CD4-positive, alpha-beta T cell (primary cell): ENCODE results near the gene ZC3H4. TPM values are rescaled to one million over a fixed set of nuclear protein-coding genes. Genes with fewer than 3 reads are reported as not detected.

Experiments used
- ATAC-seq: fragments of 200-7000 bp; cut with Tn5 transposase; one replicate; pipeline ENCODE4 v1.10.0; 2022; ENCODE audit warnings: mild to moderate bottlenecking; ENCODE audit not compliant: poor library complexity
- CTCF ChIA-PET: fragments of 350-600 bp; sonication (Branson Sonifier 250); formaldehyde crosslinking; loops from one replicate; lab custom pipeline; 2021; ENCODE audit warnings: antibody characterized with exemption, inconsistent platforms; lab: Charles Lee
- POLR2A ChIA-PET: fragments of 350-600 bp; sonication (Branson Sonifier 250); formaldehyde crosslinking; loops from one replicate; lab custom pipeline; 2021; ENCODE audit warnings: antibody characterized with exemption, inconsistent platforms; lab: Charles Lee
- DNase-seq, 14 experiments: peaks; one replicate each; pipeline ENCODE4 v3.0.0-alpha.2; 2013 to 2020; ENCODE audit warnings: mixed read lengths in 2 of 14
- H3K27ac ChIP-seq, 2 donors: one replicate each; pipeline versions ENCODE4 v1.5.1 to v1.7.0; 2013; ENCODE audit warnings: low read length in 2 of 2, low read depth in 1 of 2, mild to moderate bottlenecking in 1 of 2
- H3K27me3 ChIP-seq, 2 experiments: 1 replicate in 1 of 2; 2 replicates in 1 of 2; pipeline versions ENCODE4 v1.6.1 to v1.7.0; 2013; ENCODE audit warnings: low read length in 2 of 2, control low read depth in 1 of 2, mild to moderate bottlenecking in 1 of 2, moderate library complexity in 1 of 2; ENCODE audit not compliant: insufficient read depth in 2 of 2, control insufficient read depth in 1 of 2
- H3K36me3 ChIP-seq: one replicate; pipeline ENCODE4 v1.6.1; 2013; ENCODE audit warnings: low read length, control low read depth; ENCODE audit not compliant: insufficient read depth
- H3K4me1 ChIP-seq: one replicate; pipeline ENCODE4 v1.6.1; 2013; ENCODE audit warnings: low read length, control low read depth; ENCODE audit not compliant: insufficient read depth
- H3K4me3 ChIP-seq: one replicate; pipeline ENCODE4 v1.5.1; 2013; ENCODE audit warnings: mild to moderate bottlenecking, low read length, moderate library complexity
- H3K9me3 ChIP-seq, 2 experiments: 1 replicate in 1 of 2; 2 replicates in 1 of 2; pipeline versions ENCODE4 v1.6.1 to v1.7.0; 2013; ENCODE audit warnings: low read length in 2 of 2, mild to moderate bottlenecking in 2 of 2, control low read depth in 1 of 2, moderate library complexity in 1 of 2; ENCODE audit not compliant: control insufficient read depth in 1 of 2, insufficient read depth in 1 of 2
- H3K27ac Mint-ChIP-seq: one replicate; pipeline ENCODE4 v1.8.0; 2020; ENCODE audit warnings: mixed read lengths
- H3K27me3 Mint-ChIP-seq: one replicate; pipeline ENCODE4 v1.8.0; 2021; ENCODE audit warnings: mixed read lengths
- H3K36me3 Mint-ChIP-seq: one replicate; pipeline ENCODE4 v1.8.0; 2021; ENCODE audit warnings: low read depth, mixed read lengths
- H3K4me1 Mint-ChIP-seq: one replicate; pipeline ENCODE4 v1.8.0; 2021; ENCODE audit warnings: low read depth, mixed read lengths
- H3K4me3 Mint-ChIP-seq: one replicate; pipeline ENCODE4 v1.8.0; 2020; ENCODE audit warnings: mild to moderate bottlenecking, mixed read lengths
- H3K9me3 Mint-ChIP-seq: one replicate; pipeline ENCODE4 v1.8.0; 2020; ENCODE audit warnings: mixed read lengths
- intact Hi-C, 2 experiments: fragments of 100-400 bp; cut with DNase I in 1 of 2; cut with micrococcal nuclease in 1 of 2; formaldehyde crosslinking; loops; one replicate each; pipeline versions ENCODE4 v1.15.1 to v1.9.0; 2023 to 2025; cut with DNase I, micrococcal nuclease
- total RNA-seq, 174 experiments: library from RNA in 2 of 174; stranded (reverse) in 2 of 174; gene quantifications; one replicate each; pipeline ENCODE4 v1.2.3 and lab custom pipeline; 2021 to 2026
- TF ChIP-seq, protein P1 (sequence below): fragments of 200-600 bp; IDR thresholded peaks from one replicate; pipeline ENCODE4 v1.8.0; 2022; ENCODE audit warnings: antibody characterized with exemption, mild to moderate bottlenecking

The ZC3H4 gene
- total RNA-seq, 2 experiments from 2014 or later, result 39.4 to 43.7 TPM

DNA sequence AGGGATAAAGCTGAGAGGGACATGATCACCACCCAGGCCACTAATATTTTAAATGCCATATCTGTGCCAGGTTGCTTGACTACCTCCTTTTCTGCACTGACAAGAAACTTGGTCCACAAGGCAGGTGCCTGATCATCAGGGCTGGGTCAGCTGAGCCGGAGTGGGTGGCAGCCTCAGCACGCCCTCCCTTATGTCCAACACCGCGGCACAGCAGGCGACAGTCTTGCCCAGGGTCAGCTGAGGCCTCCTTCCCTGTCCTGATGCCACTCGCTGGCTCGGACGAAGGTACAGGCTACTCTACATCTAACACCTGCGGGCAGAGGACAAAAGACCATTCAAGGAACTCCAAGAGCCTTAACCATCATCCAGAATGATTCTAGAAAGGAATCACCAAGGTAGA is 16.9 kb downstream of the ZC3H4 start:
- POLR2A ChIA-PET, result interaction anchor here (0.6 to 7.6 kb wide), 2 partner anchors 14 to 349 kb away, joined by 3 to 124 read pairs; partner anchors contain the start of gene ZC3H4
- no peak overlapping the region for H3K4me3 ChIP-seq
- no peaks in the 10 kb centered on the region for H3K27me3 ChIP-seq
- ATAC-seq (no peak), DNase-seq (no peak)
- no peaks in the 10 kb centered on the region for H3K9me3 ChIP-seq
- peaks cover 47% of the 10 kb centered on the region for H3K4me1 Mint-ChIP-seq
- peaks cover 53% of the 10 kb centered on the region for H3K4me1 ChIP-seq
- H3K27ac ChIP-seq, result no peak overlapping the region
- peak overlapping the region; percentile 83 for H3K27ac Mint-ChIP-seq
- H3K36me3 ChIP-seq, result peaks cover 52% of the 10 kb centered on the region
- TF ChIP-seq, protein P1, sequence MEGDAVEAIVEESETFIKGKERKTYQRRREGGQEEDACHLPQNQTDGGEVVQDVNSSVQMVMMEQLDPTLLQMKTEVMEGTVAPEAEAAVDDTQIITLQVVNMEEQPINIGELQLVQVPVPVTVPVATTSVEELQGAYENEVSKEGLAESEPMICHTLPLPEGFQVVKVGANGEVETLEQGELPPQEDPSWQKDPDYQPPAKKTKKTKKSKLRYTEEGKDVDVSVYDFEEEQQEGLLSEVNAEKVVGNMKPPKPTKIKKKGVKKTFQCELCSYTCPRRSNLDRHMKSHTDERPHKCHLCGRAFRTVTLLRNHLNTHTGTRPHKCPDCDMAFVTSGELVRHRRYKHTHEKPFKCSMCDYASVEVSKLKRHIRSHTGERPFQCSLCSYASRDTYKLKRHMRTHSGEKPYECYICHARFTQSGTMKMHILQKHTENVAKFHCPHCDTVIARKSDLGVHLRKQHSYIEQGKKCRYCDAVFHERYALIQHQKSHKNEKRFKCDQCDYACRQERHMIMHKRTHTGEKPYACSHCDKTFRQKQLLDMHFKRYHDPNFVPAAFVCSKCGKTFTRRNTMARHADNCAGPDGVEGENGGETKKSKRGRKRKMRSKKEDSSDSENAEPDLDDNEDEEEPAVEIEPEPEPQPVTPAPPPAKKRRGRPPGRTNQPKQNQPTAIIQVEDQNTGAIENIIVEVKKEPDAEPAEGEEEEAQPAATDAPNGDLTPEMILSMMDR, result no peak
- intact Hi-C loops, result no loop called here
- CTCF ChIA-PET, result no interaction called here
- no peaks in the 10 kb centered on the region for H3K9me3 Mint-ChIP-seq
- H3K36me3 Mint-ChIP-seq, result peaks cover 52% of the 10 kb centered on the region
- H3K27me3 Mint-ChIP-seq, result no peaks in the 10 kb centered on the region
- no peak overlapping the region for H3K4me3 Mint-ChIP-seq

GRCh38 chr19:47096100-47096704 is 17.4 kb downstream of the ZC3H4 start:
- H3K4me3 Mint-ChIP-seq, result no peak overlapping the region
- no peak for DNase-seq
- peak overlapping the region; percentile 83 for H3K27ac Mint-ChIP-seq
- ChIA-PET CTCF (no interaction called here), POLR2A (interaction anchor here (1.0 to 7.6 kb wide), 2 partner anchors 14 to 17 kb away, joined by 5 to 124 read pairs; partner anchors contain the start of gene ZC3H4)
- peaks cover 47% of the 10 kb centered on the region for H3K4me1 Mint-ChIP-seq
- TF ChIP-seq, protein P1, result no peak
- intact Hi-C loops, result no loop called here
- no peak for ATAC-seq
- peaks cover 56% of the 10 kb centered on the region for H3K36me3 ChIP-seq
- H3K4me1 ChIP-seq, result peaks cover 53% of the 10 kb centered on the region
- H3K9me3 Mint-ChIP-seq, result no peaks in the 10 kb centered on the region
- H3K27ac ChIP-seq, result peak overlapping the region; percentile 8 to 90
- H3K27me3 ChIP-seq, result no peaks in the 10 kb centered on the region
- H3K36me3 Mint-ChIP-seq, result peaks cover 53% of the 10 kb centered on the region
- H3K27me3 Mint-ChIP-seq, result no peaks in the 10 kb centered on the region
- H3K9me3 ChIP-seq, result no peaks in the 10 kb centered on the region
- H3K4me3 ChIP-seq, result no peak overlapping the region

DNA sequence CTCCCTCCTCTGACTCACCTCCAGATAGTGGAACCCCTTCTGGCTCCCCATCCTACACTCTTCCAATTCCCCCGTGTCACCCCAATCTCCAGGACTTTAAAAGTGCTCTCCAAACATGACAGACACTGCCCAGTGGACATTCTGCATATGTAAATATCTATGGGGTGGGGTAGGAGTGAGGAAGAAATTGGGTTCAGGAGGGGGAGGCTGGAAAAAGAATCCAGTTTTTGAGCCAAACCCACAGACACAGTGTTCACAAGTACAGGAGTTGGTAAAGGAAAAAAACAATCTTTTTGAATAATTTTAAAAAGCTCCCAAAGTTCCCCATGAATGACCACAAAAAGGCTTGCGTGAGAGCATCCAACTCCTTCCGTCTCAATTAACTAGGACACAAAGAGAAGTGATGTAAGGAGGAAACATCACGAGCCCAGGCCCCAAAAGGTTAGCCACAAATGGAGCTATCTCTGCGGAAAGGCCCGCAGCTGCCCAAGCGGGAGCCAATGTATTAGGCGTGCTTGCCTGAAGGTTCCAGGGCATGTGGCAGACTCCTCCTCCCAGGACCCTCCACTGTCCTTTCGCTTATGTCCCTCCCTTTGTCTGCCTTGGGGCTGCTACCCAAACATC is 18.0 kb downstream of the ZC3H4 start:
- Histone ChIP-seq H3K36me3 (peaks cover 62% of the 10 kb centered on the region), H3K27me3 (no peaks in the 10 kb centered on the region), H3K4me1 (peaks cover 53% of the 10 kb centered on the region), H3K4me3 (peak overlapping the region; percentile 23), H3K9me3 (no peaks in the 10 kb centered on the region), H3K27ac (peak overlapping the region; percentile 70 to 90)
- TF ChIP-seq, protein P1, result no peak
- peak overlapping the region; percentile 42 for H3K4me3 Mint-ChIP-seq
- ChIA-PET CTCF (interaction anchor here (1.3 kb wide), 1 partner anchor 16 kb away, joined by 4 read pairs; no protein-coding TSS in a partner anchor), POLR2A (interaction anchor here (1.0 to 7.6 kb wide), 2 partner anchors 15 to 16 kb away, joined by 5 to 124 read pairs; partner anchors contain the start of gene ZC3H4)
- H3K36me3 Mint-ChIP-seq, result peaks cover 59% of the 10 kb centered on the region
- H3K9me3 Mint-ChIP-seq, result no peaks in the 10 kb centered on the region
- H3K4me1 Mint-ChIP-seq, result peaks cover 46% of the 10 kb centered on the region
- intact Hi-C loops, result loop anchor here in 1 of 2 experiments (2.0 kb wide), 1 partner anchor 15 kb away; no protein-coding TSS in a partner anchor
- H3K27me3 Mint-ChIP-seq, result no peaks in the 10 kb centered on the region
- peak overlapping the region; percentile 83 for H3K27ac Mint-ChIP-seq
- peak in 3 of 14 experiments; percentile 43 to 78 (median 70) for DNase-seq
- no peak for ATAC-seq
